ENCODE results near the gene SLC25A13.

GRCh38 chr7:96246919-96247318 lies 75.0 kb downstream of the SLC25A13 start:
- TF ChIP-seq POLR2AphosphoS5 (IDR thresholded peaks at IDR 0.05; ENCODE audit: low read depth) (no peak), CTCF (IDR thresholded peaks at IDR 0.05; ENCODE audit: insufficient read depth, low read length) (no peak), REST (IDR thresholded peaks at IDR 0.05; ENCODE audit: insufficient replicate concordance, low read depth) (no peak), SPI1 (IDR thresholded peaks at IDR 0.05; ENCODE audit: borderline replicate concordance, low read depth) (no peak), GABPA (IDR thresholded peaks at IDR 0.05; ENCODE audit: low read depth) (no peak)

Measured in HL-60 (cell line).